NCI-H1092 treated with DMSO at 0.1 percent for 48 hours (cell line): ENCODE measurements around the gene PSTPIP1.

ENCODE experiments used
- DNase-seq: peaks from one replicate; lab custom pipeline; 2025; lab: John Stamatoyannopoulos, UW

Gene PSTPIP1

GRCh38 chr15:76999996-77000395, 5.1 kb downstream of the PSTPIP1 start:
- DNase-seq: no peak

- no peak for DNase-seq
Observed at GRCh38 chr15:77001351-77001750, 6.4 kb downstream of the PSTPIP1 start.

- DNase-seq: no peak
Observed at GRCh38 chr15:77001966-77002365, 7.0 kb downstream of the PSTPIP1 start.

- no peak for DNase-seq
Observed at GRCh38 chr15:77002436-77002835, 7.5 kb downstream of the PSTPIP1 start.

- no peak for DNase-seq
Observed at GRCh38 chr15:77002954-77003912, 8.3 kb downstream of the PSTPIP1 start.

GRCh38 chr15:77004189-77004588, 9.3 kb downstream of the PSTPIP1 start:
- no peak for DNase-seq

- no peak for DNase-seq
Observed at GRCh38 chr15:77009176-77009575, 14.2 kb downstream of the PSTPIP1 start.

- DNase-seq: no peak
Observed at GRCh38 chr15:77009646-77010311, 14.9 kb downstream of the PSTPIP1 start.

GRCh38 chr15:77010312-77010686, 15.4 kb downstream of the PSTPIP1 start:
- DNase-seq: no peak

GRCh38 chr15:77010857-77011256, 15.9 kb downstream of the PSTPIP1 start:
- DNase-seq: no peak

GRCh38 chr15:77012117-77012712, 17.3 kb downstream of the PSTPIP1 start:
- no peak for DNase-seq

- no peak for DNase-seq
Observed at GRCh38 chr15:77012868-77013267, 17.9 kb downstream of the PSTPIP1 start.

- DNase-seq: no peak
Observed at GRCh38 chr15:77013776-77014131, 18.8 kb downstream of the PSTPIP1 start.

- no peak for DNase-seq
Observed at GRCh38 chr15:77014132-77015081, 19.5 kb downstream of the PSTPIP1 start.

GRCh38 chr15:77015646-77016320, 20.9 kb downstream of the PSTPIP1 start:
- no peak for DNase-seq

- no peak for DNase-seq
Observed at GRCh38 chr15:77016321-77016695, 21.4 kb downstream of the PSTPIP1 start.

GRCh38 chr15:77017091-77017660, 22.2 kb downstream of the PSTPIP1 start:
- DNase-seq: no peak

GRCh38 chr15:77017761-77018720, 23.1 kb downstream of the PSTPIP1 start:
- no peak for DNase-seq

GRCh38 chr15:77018796-77019505, 24.0 kb downstream of the PSTPIP1 start:
- no peak for DNase-seq
